MM.1S (cell line): ENCODE data around the gene ISLR.

Experiments used
- DNase-seq: peaks from one replicate; pipeline ENCODE4 v3.0.0-alpha.2; 2015
- H2AFZ ChIP-seq: fragments of 300-600 bp; sonication (generic); 2 replicates; pipeline ENCODE4 v1.6.0; 2016; ENCODE audit warnings: antibody characterized with exemption, low read length
- H3F3A ChIP-seq: fragments of 300-600 bp; sonication (generic); 2 replicates; pipeline ENCODE4 v1.6.1; 2016; ENCODE audit warnings: mild to moderate bottlenecking, antibody characterized with exemption, low read length, moderate library complexity, mixed read lengths; ENCODE audit not compliant: insufficient read depth
- H3K27ac ChIP-seq: fragments of 300-600 bp; sonication (generic); 2 replicates; pipeline ENCODE4 v1.5.1; 2016; ENCODE audit warnings: mild to moderate bottlenecking, low read length
- H3K27me3 ChIP-seq: fragments of 300-600 bp; sonication (generic); replicated peaks from 2 replicates; pipeline ENCODE4 v1.6.0; 2016; ENCODE audit warnings: low read length; ENCODE audit not compliant: insufficient read depth
- H3K36me3 ChIP-seq: fragments of 300-600 bp; sonication (generic); replicated peaks from 2 replicates; pipeline ENCODE4 v1.6.1; 2016; ENCODE audit warnings: mild to moderate bottlenecking, low read length, mixed read lengths; ENCODE audit not compliant: insufficient read depth
- H3K4me1 ChIP-seq: fragments of 300-600 bp; sonication (generic); 2 replicates; pipeline ENCODE4 v1.6.1; 2016; ENCODE audit warnings: low read length, mixed read lengths
- H3K4me2 ChIP-seq: fragments of 300-600 bp; sonication (generic); 2 replicates; pipeline ENCODE4 v1.6.0; 2016; ENCODE audit warnings: low read depth, low read length
- H3K4me3 ChIP-seq: fragments of 300-600 bp; sonication (generic); 2 replicates; pipeline ENCODE4 v1.5.1; 2016; ENCODE audit warnings: low read length, mixed read lengths
- H3K79me2 ChIP-seq: fragments of 300-600 bp; sonication (generic); 2 replicates; pipeline ENCODE4 v1.6.1; 2016; ENCODE audit warnings: mixed run types, low read length, mixed read lengths
- H3K9ac ChIP-seq: fragments of 300-600 bp; sonication (generic); 2 replicates; pipeline ENCODE4 v1.6.1; 2016; ENCODE audit warnings: low read length, mixed read lengths
- H3K9me2 ChIP-seq: fragments of 300-600 bp; sonication (generic); replicated peaks from 2 replicates; pipeline ENCODE4 v1.6.1; 2016; ENCODE audit warnings: mild to moderate bottlenecking, low read length, mixed read lengths; ENCODE audit not compliant: insufficient read depth
- H3K9me3 ChIP-seq: fragments of 300-600 bp; sonication (generic); replicated peaks from 2 replicates; pipeline ENCODE4 v1.6.1; 2016; ENCODE audit warnings: mild to moderate bottlenecking, low read length, mixed read lengths; ENCODE audit not compliant: insufficient read depth
- H4K20me1 ChIP-seq: fragments of 300-600 bp; sonication (generic); 2 replicates; pipeline ENCODE4 v1.6.1; 2016; ENCODE audit warnings: mild to moderate bottlenecking, low read length, moderate library complexity, mixed read lengths; ENCODE audit not compliant: insufficient read depth
- EZH2 ChIP-seq: fragments of 300-600 bp; sonication (generic); optimal IDR thresholded peaks from 2 replicates; pipeline ENCODE3; 2017; ENCODE audit warnings: low read depth, mild to moderate bottlenecking, antibody characterized with exemption, low read length, mixed read lengths
- EZH2phosphoT487 ChIP-seq: fragments of 300-600 bp; sonication (generic); IDR thresholded peaks from 2 replicates; pipeline ENCODE4 v1.6.1; 2018; ENCODE audit warnings: antibody characterized with exemption, low read length
- TF ChIP-seq, protein P1 (sequence below): fragments of 300-600 bp; sonication (generic); IDR thresholded peaks from 2 replicates; pipeline ENCODE4 v1.5.1; 2016; ENCODE audit warnings: antibody characterized with exemption, low read length, mixed read lengths

The ISLR gene

DNA sequence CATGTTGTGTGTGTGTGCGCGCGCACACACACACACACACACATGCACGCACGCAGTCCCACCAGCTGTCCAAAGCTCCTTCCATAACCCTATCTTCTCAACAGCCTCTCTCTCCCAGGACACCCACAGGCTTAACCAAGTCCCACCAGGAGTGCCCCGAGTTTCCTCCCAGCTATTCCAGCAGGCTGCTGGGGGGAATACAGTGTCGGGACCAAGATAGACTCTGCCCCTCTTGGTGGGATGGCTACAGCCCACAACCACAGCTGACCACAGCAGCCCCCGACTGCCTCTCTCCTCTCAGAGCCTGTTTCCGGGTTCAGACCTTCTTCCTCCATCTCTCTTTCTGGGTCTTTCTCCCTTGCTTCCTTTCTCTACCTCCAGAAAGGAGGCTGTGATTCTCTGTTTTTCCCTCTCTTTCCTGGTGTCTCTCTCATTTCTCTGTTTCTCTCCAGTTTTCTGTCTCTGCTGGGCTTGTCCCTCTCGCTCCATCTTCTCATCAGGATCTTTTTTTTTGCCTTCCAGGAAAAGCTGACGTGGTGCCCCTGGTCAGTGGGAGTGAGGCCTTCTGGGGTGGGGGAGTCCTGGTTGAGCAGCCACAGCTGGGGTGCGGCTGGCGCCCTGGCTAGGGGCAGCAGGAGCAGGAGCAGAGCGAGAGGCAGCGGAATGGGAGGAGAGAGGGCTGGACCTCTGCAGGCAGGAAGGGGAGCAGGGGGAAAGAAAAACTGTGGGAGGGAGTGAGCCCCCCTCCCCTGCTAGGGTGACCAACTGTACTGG, 3.3 kb upstream of the ISLR start:
- no peaks in the 10 kb centered on the region for H3K9me2 ChIP-seq
- DNase-seq: no peak
- no peak overlapping the region for H2AFZ ChIP-seq
- no peaks in the 10 kb centered on the region for H3K79me2 ChIP-seq
- no peak for TF ChIP-seq EZH2phosphoT487
- TF ChIP-seq, protein P1, sequence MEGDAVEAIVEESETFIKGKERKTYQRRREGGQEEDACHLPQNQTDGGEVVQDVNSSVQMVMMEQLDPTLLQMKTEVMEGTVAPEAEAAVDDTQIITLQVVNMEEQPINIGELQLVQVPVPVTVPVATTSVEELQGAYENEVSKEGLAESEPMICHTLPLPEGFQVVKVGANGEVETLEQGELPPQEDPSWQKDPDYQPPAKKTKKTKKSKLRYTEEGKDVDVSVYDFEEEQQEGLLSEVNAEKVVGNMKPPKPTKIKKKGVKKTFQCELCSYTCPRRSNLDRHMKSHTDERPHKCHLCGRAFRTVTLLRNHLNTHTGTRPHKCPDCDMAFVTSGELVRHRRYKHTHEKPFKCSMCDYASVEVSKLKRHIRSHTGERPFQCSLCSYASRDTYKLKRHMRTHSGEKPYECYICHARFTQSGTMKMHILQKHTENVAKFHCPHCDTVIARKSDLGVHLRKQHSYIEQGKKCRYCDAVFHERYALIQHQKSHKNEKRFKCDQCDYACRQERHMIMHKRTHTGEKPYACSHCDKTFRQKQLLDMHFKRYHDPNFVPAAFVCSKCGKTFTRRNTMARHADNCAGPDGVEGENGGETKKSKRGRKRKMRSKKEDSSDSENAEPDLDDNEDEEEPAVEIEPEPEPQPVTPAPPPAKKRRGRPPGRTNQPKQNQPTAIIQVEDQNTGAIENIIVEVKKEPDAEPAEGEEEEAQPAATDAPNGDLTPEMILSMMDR: no peak
- no peak for TF ChIP-seq EZH2
- H3K4me1 ChIP-seq: no peaks in the 10 kb centered on the region
- H3K9ac ChIP-seq: no peak overlapping the region
- no peaks in the 10 kb centered on the region for H3K36me3 ChIP-seq
- H3F3A ChIP-seq: no peaks in the 10 kb centered on the region
- H3K27me3 ChIP-seq: peaks cover 57% of the 10 kb centered on the region
- H3K27ac ChIP-seq: no peak overlapping the region
- H3K9me3 ChIP-seq: no peaks in the 10 kb centered on the region
- no peak overlapping the region for H3K4me3 ChIP-seq
- no peaks in the 10 kb centered on the region for H4K20me1 ChIP-seq
- H3K4me2 ChIP-seq: no peak overlapping the region

DNA sequence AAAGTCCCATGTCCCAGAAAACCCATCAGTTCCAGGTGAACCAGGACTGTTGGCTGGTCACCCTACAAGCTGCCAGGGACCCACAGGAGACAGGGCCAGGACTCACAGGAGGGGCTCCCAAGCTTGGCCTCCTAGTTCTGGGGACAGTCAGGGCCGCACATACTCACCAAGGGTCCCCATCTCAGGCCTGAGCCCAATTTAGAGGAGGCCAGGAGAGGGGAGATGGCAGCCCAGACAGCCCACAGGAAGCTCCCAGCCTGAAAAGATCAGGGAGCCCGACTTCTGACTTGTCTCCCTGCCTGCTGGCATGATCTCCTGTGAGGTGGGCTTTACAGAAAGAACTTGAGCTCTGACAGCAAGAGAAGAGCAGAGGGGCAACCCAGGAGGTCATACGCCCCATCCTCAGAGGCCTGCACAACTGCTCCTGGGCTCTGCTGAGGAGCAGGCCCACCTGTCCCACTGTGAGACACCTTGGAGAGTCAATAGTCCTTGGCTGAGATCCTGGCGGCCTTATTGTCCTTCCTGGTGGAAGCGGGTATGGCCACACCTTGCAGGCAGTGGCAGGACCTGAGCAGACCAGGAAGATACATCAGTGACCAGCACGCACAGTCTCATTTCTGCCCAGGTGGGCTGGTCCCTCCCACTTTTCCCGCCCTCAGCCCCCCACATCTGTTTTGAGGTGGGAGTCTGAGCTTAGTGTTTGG, 2.5 kb upstream of the ISLR start:
- Histone ChIP-seq H3F3A (no peaks in the 10 kb centered on the region), H2AFZ (no peak overlapping the region), H3K9me3 (no peaks in the 10 kb centered on the region), H3K4me3 (no peak overlapping the region), H3K36me3 (no peaks in the 10 kb centered on the region), H3K27me3 (peaks cover 62% of the 10 kb centered on the region), H3K27ac (no peak overlapping the region), H3K4me2 (no peak overlapping the region), H3K9me2 (no peaks in the 10 kb centered on the region), H3K9ac (no peak overlapping the region), H4K20me1 (no peaks in the 10 kb centered on the region), H3K79me2 (no peaks in the 10 kb centered on the region), H3K4me1 (no peaks in the 10 kb centered on the region)
- TF ChIP-seq EZH2: no peak
- TF ChIP-seq, protein P1: no peak
- no peak for TF ChIP-seq EZH2phosphoT487
- DNase-seq: no peak

DNA sequence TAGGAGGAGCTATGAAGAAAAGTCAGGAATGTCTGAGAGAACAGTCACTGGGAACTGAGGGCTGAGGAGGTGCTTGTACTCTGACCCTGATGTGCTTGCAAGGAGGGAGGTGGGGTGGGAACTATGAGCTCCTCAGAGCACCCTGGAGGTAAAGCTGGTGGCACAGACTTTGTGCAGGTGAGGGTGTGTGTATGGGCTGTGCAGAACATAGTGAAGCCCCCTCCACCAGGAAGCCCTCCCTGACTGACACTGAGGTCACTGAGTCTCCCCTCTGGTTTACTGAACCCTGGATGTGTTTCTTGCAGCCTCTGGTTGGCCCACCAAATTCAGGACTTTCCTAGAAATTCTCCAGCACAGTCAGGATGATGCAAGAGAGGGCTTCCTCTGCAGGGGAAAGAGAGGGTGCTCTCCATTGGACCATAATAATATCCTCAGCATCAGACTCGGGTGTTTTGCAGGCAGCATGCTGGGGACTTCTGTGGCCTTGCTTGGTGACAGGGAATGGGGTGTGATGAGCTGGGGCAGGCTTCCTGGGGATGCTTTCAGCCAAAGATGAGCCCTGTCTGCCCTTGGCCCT, 1.5 kb upstream of the ISLR start:
- Histone ChIP-seq H3F3A (no peaks in the 10 kb centered on the region), H3K27ac (no peak overlapping the region), H3K4me2 (no peak overlapping the region; the same call in 1 of the 2 replicates), H3K4me3 (no peak overlapping the region), H3K27me3 (peaks cover 70% of the 10 kb centered on the region), H3K4me1 (no peaks in the 10 kb centered on the region), H3K36me3 (no peaks in the 10 kb centered on the region), H2AFZ (no peak overlapping the region), H3K9me3 (no peaks in the 10 kb centered on the region), H4K20me1 (no peaks in the 10 kb centered on the region), H3K9ac (no peak overlapping the region), H3K9me2 (no peaks in the 10 kb centered on the region), H3K79me2 (no peaks in the 10 kb centered on the region)
- TF ChIP-seq EZH2 (no peak), EZH2phosphoT487 (no peak)
- TF ChIP-seq, protein P1: no peak
- no peak for DNase-seq
